RWPE1 (cell line): ENCODE data around the gene ANKRD11.

Experiments
- CTCF ChIA-PET: fragments of 350-600 bp; sonication (Branson Sonifier 250); formaldehyde crosslinking; extraction: SDS; loops from one replicate; lab custom pipeline; 2021; lab: Yijun Ruan, JAX
- POLR2A ChIA-PET: fragments of 400-600 bp; formaldehyde crosslinking; extraction: SDS; loops from one replicate; lab custom pipeline; 2020; ENCODE audit warnings: antibody characterized with exemption; ENCODE audit not compliant: low non-redundant PET; lab: Yijun Ruan, JAX
- DNase-seq: peaks from one replicate; pipeline ENCODE4 v3.0.0; 2012; ENCODE audit warnings: low spot score
- H3K27ac ChIP-seq: fragments of 450-650 bp; 2 replicates; pipeline ENCODE4 v1.5.1; 2017
- TF ChIP-seq, protein P1 (sequence below): fragments of 450-650 bp; conservative IDR thresholded peaks from 2 replicates; pipeline ENCODE4 v1.5.1; 2017; ENCODE audit warnings: low read depth, mild to moderate bottlenecking

Gene ANKRD11

DNA sequence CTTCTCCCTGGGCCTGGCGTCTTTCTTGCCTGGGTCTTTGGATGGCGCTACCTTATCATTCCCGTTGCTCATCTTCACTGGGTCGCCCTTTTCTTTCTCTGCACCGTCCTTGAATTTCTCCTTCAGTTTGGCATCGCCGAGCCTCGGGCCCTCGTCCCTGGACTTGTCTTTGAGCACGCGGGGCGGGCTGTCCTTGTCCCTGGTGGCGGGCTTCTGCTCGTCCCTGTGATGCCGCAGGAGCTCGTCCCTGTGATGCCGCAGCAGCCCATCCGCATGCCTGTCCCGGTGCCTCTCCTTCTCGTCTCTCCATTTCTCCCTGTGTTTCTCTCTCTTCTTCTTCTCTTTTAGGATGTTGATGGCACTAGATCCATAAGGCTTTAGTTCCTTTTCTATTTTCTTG is 208.5 kb downstream of the ANKRD11 start:
- no peak overlapping the region for H3K27ac ChIP-seq
- ChIA-PET POLR2A (no interaction called here), CTCF (interaction anchor here (0.6 to 1.1 kb wide), 2 partner anchors 12 to 788 kb away, joined by 3 to 4 read pairs; no protein-coding TSS in a partner anchor)
- TF ChIP-seq, protein P1, sequence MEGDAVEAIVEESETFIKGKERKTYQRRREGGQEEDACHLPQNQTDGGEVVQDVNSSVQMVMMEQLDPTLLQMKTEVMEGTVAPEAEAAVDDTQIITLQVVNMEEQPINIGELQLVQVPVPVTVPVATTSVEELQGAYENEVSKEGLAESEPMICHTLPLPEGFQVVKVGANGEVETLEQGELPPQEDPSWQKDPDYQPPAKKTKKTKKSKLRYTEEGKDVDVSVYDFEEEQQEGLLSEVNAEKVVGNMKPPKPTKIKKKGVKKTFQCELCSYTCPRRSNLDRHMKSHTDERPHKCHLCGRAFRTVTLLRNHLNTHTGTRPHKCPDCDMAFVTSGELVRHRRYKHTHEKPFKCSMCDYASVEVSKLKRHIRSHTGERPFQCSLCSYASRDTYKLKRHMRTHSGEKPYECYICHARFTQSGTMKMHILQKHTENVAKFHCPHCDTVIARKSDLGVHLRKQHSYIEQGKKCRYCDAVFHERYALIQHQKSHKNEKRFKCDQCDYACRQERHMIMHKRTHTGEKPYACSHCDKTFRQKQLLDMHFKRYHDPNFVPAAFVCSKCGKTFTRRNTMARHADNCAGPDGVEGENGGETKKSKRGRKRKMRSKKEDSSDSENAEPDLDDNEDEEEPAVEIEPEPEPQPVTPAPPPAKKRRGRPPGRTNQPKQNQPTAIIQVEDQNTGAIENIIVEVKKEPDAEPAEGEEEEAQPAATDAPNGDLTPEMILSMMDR: no peak
- DNase-seq: no peak

GRCh38 chr16:89281189-89281577 is 209.2 kb downstream of the ANKRD11 start:
- TF ChIP-seq, protein P1: no peak
- ChIA-PET CTCF (interaction anchor here (1.1 kb wide), 1 partner anchor 13 kb away, joined by 3 read pairs; no protein-coding TSS in a partner anchor), POLR2A (no interaction called here)
- DNase-seq: no peak
- H3K27ac ChIP-seq: no peak overlapping the region

GRCh38 chr16:89280546-89281188 is 209.7 kb downstream of the ANKRD11 start:
- H3K27ac ChIP-seq: no peak overlapping the region
- POLR2A ChIA-PET: no interaction called here
- TF ChIP-seq, protein P1: no peak
- CTCF ChIA-PET: interaction anchor here (0.7 to 1.1 kb wide), 3 partner anchors 8 to 13 kb away, joined by 3 read pairs; no protein-coding TSS in a partner anchor
- DNase-seq: no peak

GRCh38 chr16:89279666-89280481 is 210.5 kb downstream of the ANKRD11 start:
- H3K27ac ChIP-seq: no peak overlapping the region
- ChIA-PET POLR2A (no interaction called here), CTCF (interaction anchor here (0.7 to 0.9 kb wide), 2 partner anchors 9 to 10 kb away, joined by 3 read pairs; no protein-coding TSS in a partner anchor)
- DNase-seq: no peak
- TF ChIP-seq, protein P1: no peak

GRCh38 chr16:89278441-89279240 is 211.7 kb downstream of the ANKRD11 start:
- no peak for DNase-seq
- H3K27ac ChIP-seq: peak overlapping the region; percentile 25; the same call in 1 of the 2 replicates
- POLR2A ChIA-PET: no interaction called here
- CTCF ChIA-PET: no interaction called here
- TF ChIP-seq, protein P1: no peak
